H7 (cell line): ENCODE results near the gene LRRN4CL. TPM values are rescaled to one million over a fixed set of nuclear protein-coding genes. Genes with fewer than 3 reads are reported as not detected.

Experiments
- DNase-seq: peaks from one replicate; pipeline ENCODE4 v3.0.0; 2012
- H3K27me3 ChIP-seq: 2 replicates; pipeline ENCODE4 v1.6.0; 2011; ENCODE audit warnings: mild to moderate bottlenecking, low read length; ENCODE audit not compliant: control insufficient read depth, insufficient read depth
- H3K36me3 ChIP-seq: replicated peaks from 2 replicates; pipeline ENCODE4 v1.5.1; 2011; ENCODE audit warnings: low read length; ENCODE audit not compliant: control insufficient read depth, insufficient read depth
- H3K4me3 ChIP-seq: 2 replicates; pipeline ENCODE4 v1.5.1; 2011; ENCODE audit warnings: low read depth, mild to moderate bottlenecking, control low read depth, low read length, moderate library complexity; ENCODE audit not compliant: insufficient read depth
- total RNA-seq: library from RNA; depleted of rRNA; stranded (reverse); fragments of >200 nt; shearing (Covaris generic); gene quantifications from 2 replicates; pipeline ENCODE4 v1.2.3, GENCODE V29; 2014

Gene LRRN4CL
- total RNA-seq, 1 experiment from 2014 or later, result 0.14 TPM

- peaks cover 18% of the 10 kb centered on the region for H3K36me3 ChIP-seq
These were observed 16.2 kb downstream of the LRRN4CL start for GRCh38 chr11:62673196-62673525.

GRCh38 chr11:62671608-62672389 is 17.5 kb downstream of the LRRN4CL start, which contains the start of the genes LBHD1 and UQCC3:
Gene LBHD1, minus strand, starts transcription at chr11:62672267. Its CDS starts 2,236 bp downstream, at chr11:62670031.
Gene UQCC3, plus strand, starts transcription at chr11:62671673. Its CDS starts 73 bp downstream, at chr11:62671746.
- H3K27me3 ChIP-seq, result no peaks in the 10 kb centered on the region
- peak within 1 kb of the TSS; percentile 92 for H3K4me3 ChIP-seq
- peaks cover 15% of the 10 kb centered on the region for H3K36me3 ChIP-seq
- peak; percentile 93 for DNase-seq

More at GRCh38 chr11:62673196-62673525, 16.2 kb downstream of the LRRN4CL start:
- DNase-seq, result peak; percentile 8
- Histone ChIP-seq H3K4me3 (no peak overlapping the region), H3K27me3 (no peaks in the 10 kb centered on the region)

GRCh38 chr11:62671236-62671607 is 18.1 kb downstream of the LRRN4CL start:
- Histone ChIP-seq H3K4me3 (peak overlapping the region; percentile 92), H3K36me3 (peaks cover 16% of the 10 kb centered on the region), H3K27me3 (no peaks in the 10 kb centered on the region)
- no peak for DNase-seq

- H3K36me3 ChIP-seq, result peaks cover 17% of the 10 kb centered on the region
- DNase-seq, result peak; percentile 59
- H3K4me3 ChIP-seq, result no peak overlapping the region
- H3K27me3 ChIP-seq, result no peaks in the 10 kb centered on the region
These were observed 19.7 kb downstream of the LRRN4CL start for GRCh38 chr11:62669420-62670161.

GRCh38 chr11:62667460-62667859 is 21.9 kb downstream of the LRRN4CL start:
- no peak overlapping the region; the same call in 1 of the 2 replicates for H3K4me3 ChIP-seq
- H3K36me3 ChIP-seq, result peaks cover 20% of the 10 kb centered on the region

GRCh38 chr11:62666259-62666926 is 22.9 kb downstream of the LRRN4CL start:
- peak overlapping the region; percentile 79 for H3K4me3 ChIP-seq
- peak; percentile 46 for DNase-seq
- no peaks in the 10 kb centered on the region for H3K27me3 ChIP-seq
- peaks cover 20% of the 10 kb centered on the region for H3K36me3 ChIP-seq

More at GRCh38 chr11:62667460-62667859, 21.9 kb downstream of the LRRN4CL start:
- DNase-seq, result no peak
- H3K27me3 ChIP-seq, result no peaks in the 10 kb centered on the region

GRCh38 chr11:62665599-62666258 is 23.6 kb downstream of the LRRN4CL start:
- Histone ChIP-seq H3K27me3 (no peaks in the 10 kb centered on the region), H3K36me3 (peaks cover 20% of the 10 kb centered on the region), H3K4me3 (peak overlapping the region; percentile 79)
- DNase-seq, result peak; percentile 59

GRCh38 chr11:62665075-62665598 is 24.2 kb downstream of the LRRN4CL start, which contains the start of the genes C11orf98 and CSKMT:
Gene C11orf98, minus strand, starts transcription at chr11:62665210. Its CDS starts 41 bp downstream, at chr11:62665169.
Gene CSKMT, plus strand, starts transcription at chr11:62665312. Its CDS starts 568 bp downstream, at chr11:62665880.
- H3K4me3 ChIP-seq, result peak within 1 kb of the TSS; percentile 79
- no peaks in the 10 kb centered on the region for H3K27me3 ChIP-seq
- peaks cover 20% of the 10 kb centered on the region for H3K36me3 ChIP-seq
- peak; percentile 99 for DNase-seq

GRCh38 chr11:62664405-62665074 is 24.8 kb downstream of the LRRN4CL start:
- Histone ChIP-seq H3K27me3 (no peaks in the 10 kb centered on the region), H3K4me3 (peak overlapping the region; percentile 79), H3K36me3 (peaks cover 20% of the 10 kb centered on the region)
- peak; percentile 88 for DNase-seq

- Histone ChIP-seq H3K36me3 (no peaks in the 10 kb centered on the region), H3K4me3 (no peak overlapping the region), H3K27me3 (no peaks in the 10 kb centered on the region)
- DNase-seq, result no peak
These were observed 32.4 kb downstream of the LRRN4CL start for GRCh38 chr11:62656796-62657429.

GRCh38 chr11:62654297-62654696 is 35.0 kb downstream of the LRRN4CL start:
- Histone ChIP-seq H3K36me3 (peaks cover 6% of the 10 kb centered on the region), H3K4me3 (no peak overlapping the region), H3K27me3 (no peaks in the 10 kb centered on the region)
- DNase-seq, result no peak

GRCh38 chr11:62652161-62653006 is 36.9 kb downstream of the LRRN4CL start:
- peak overlapping the region; percentile 71 for H3K4me3 ChIP-seq
- no peak for DNase-seq
- H3K27me3 ChIP-seq, result no peaks in the 10 kb centered on the region
- H3K36me3 ChIP-seq, result peaks cover 8% of the 10 kb centered on the region
